Calu3 (cell line): ENCODE results near the gene ABL2. TPM values are rescaled to one million over a fixed set of nuclear protein-coding genes. Genes with fewer than 3 reads are reported as not detected.

Source experiments
- BruUV-seq: library from RNA; stranded (reverse); fragments of 400-500 nt; replicated peaks from 2 replicates; lab custom pipeline; 2021; lab: Mats Ljungman, UMichigan
- CTCF ChIA-PET: fragments of 300-600 bp; sonication (Branson Sonifier 250); formaldehyde crosslinking; loops from one replicate; lab custom pipeline; 2022; ENCODE audit warnings: antibody characterized with exemption; lab: Charles Lee
- DNase-seq: peaks from one replicate; pipeline ENCODE4 v3.0.0; 2022
- H3K27ac Mint-ChIP-seq: one replicate; pipeline ENCODE4 v1.8.0; 2022; ENCODE audit warnings: mixed read lengths; ENCODE audit not compliant: unreplicated experiment
- H3K27me3 Mint-ChIP-seq: one replicate; pipeline ENCODE4 v1.8.0; 2022; ENCODE audit warnings: mixed read lengths; ENCODE audit not compliant: unreplicated experiment
- H3K36me3 Mint-ChIP-seq: one replicate; pipeline ENCODE4 v1.8.0; 2022; ENCODE audit warnings: mild to moderate bottlenecking, moderate library complexity, mixed read lengths; ENCODE audit not compliant: insufficient read depth, unreplicated experiment
- H3K4me1 Mint-ChIP-seq: one replicate; pipeline ENCODE4 v1.8.0; 2022; ENCODE audit warnings: mild to moderate bottlenecking, low read depth, mixed read lengths; ENCODE audit not compliant: unreplicated experiment
- H3K4me3 Mint-ChIP-seq: one replicate; pipeline ENCODE4 v1.8.0; 2022; ENCODE audit warnings: mild to moderate bottlenecking, low read depth, moderate library complexity, mixed read lengths; ENCODE audit not compliant: unreplicated experiment
- H3K9me3 Mint-ChIP-seq: one replicate; pipeline ENCODE4 v1.8.0; 2022; ENCODE audit warnings: low read depth, mixed read lengths; ENCODE audit not compliant: unreplicated experiment
- CTCF ChIP-seq: fragments of 200-600 bp; IDR thresholded peaks from one replicate; pipeline ENCODE4 v1.8.0; 2022; ENCODE audit warnings: antibody characterized with exemption; ENCODE audit not compliant: unreplicated experiment
- intact Hi-C: fragments of 100-400 bp; cut with micrococcal nuclease; formaldehyde crosslinking; loops from one replicate; pipeline ENCODE4 v1.10.0; 2022; ENCODE audit not compliant: unreplicated experiment
- total RNA-seq: library from RNA; stranded (reverse); gene quantifications from 2 replicates; pipeline ENCODE4 v1.2.3, GENCODE V29; 2022

Gene ABL2
- total RNA-seq, 1 experiment from 2014 or later, result 47.8 TPM

GRCh38 chr1:179052776-179053175, 176.7 kb downstream of the ABL2 start:
- Mint-ChIP-seq H3K27ac (no peak overlapping the region), H3K9me3 (peaks cover 2% of the 10 kb centered on the region), H3K4me3 (no peak overlapping the region), H3K36me3 (no peaks in the 10 kb centered on the region), H3K4me1 (no peaks in the 10 kb centered on the region), H3K27me3 (no peaks in the 10 kb centered on the region)
- BruUV-seq, result no TSS peak
- intact Hi-C loops, result no loop called here
- CTCF ChIA-PET, result no interaction called here
- TF ChIP-seq CTCF, result no peak
- DNase-seq, result no peak

Other genes starting within 250 kb of the ABL2 start
- gene FAM20B, start 203.8 kb downstream of the ABL2 start, total RNA-seq, result 57.9 and 66.6 TPM in 2 replicates
- 38.8 and 40.0 TPM in 2 replicates for gene TOR3A, start 147.6 kb downstream of the ABL2 start, total RNA-seq
- 134 and 190 TPM in 2 replicates for gene SOAT1, start 64.1 kb upstream of the ABL2 start, total RNA-seq
- 0.50 and 0.64 TPM in 2 replicates for gene AXDND1, start 136.3 kb upstream of the ABL2 start, total RNA-seq